ENCODE results near the gene RASGEF1C.

RASGEF1C gene

GRCh38 chr5:180212363-180213255 lies 3.6 kb upstream of the RASGEF1C start:
- TF ChIP-seq REST (IDR thresholded peaks at IDR 0.05; ENCODE audit: insufficient read depth in 1 of 2, low read depth in 2 of 2, low read length in 2 of 2) (no peak), FOXP2 (optimal IDR thresholded peaks at IDR 0.05; ENCODE audit: borderline replicate concordance, extremely low read depth, extremely low read length, insufficient read depth) (no peak), TAF1 (IDR thresholded peaks at IDR 0.05; ENCODE audit: borderline replicate concordance, insufficient read depth, low read length) (no peak), SIN3A (IDR thresholded peaks at IDR 0.05; ENCODE audit: borderline replicate concordance, insufficient read depth, low read length) (no peak), POLR2AphosphoS5 (IDR thresholded peaks at IDR 0.05; ENCODE audit: low read depth, low read length) (no peak)

GRCh38 chr5:180211761-180212035 lies 2.7 kb upstream of the RASGEF1C start:
- no peak for TF ChIP-seq SIN3A (IDR thresholded peaks at IDR 0.05; ENCODE audit: borderline replicate concordance, insufficient read depth, low read length)

GRCh38 chr5:180210961-180211760 lies 2.1 kb upstream of the RASGEF1C start:
- TF ChIP-seq FOXP2 (optimal IDR thresholded peaks at IDR 0.05; ENCODE audit: borderline replicate concordance, extremely low read depth, extremely low read length, insufficient read depth) (no peak), TAF1 (IDR thresholded peaks at IDR 0.05; ENCODE audit: borderline replicate concordance, insufficient read depth, low read length) (no peak), SIN3A (IDR thresholded peaks at IDR 0.05; ENCODE audit: borderline replicate concordance, insufficient read depth, low read length) (no peak), REST (IDR thresholded peaks at IDR 0.05; ENCODE audit: insufficient read depth in 1 of 2, low read depth in 2 of 2, low read length in 2 of 2) (no peak), POLR2AphosphoS5 (IDR thresholded peaks at IDR 0.05; ENCODE audit: low read depth, low read length) (no peak)

GRCh38 chr5:180208435-180209081 lies 453 bp downstream of the RASGEF1C start:
- TF ChIP-seq REST (IDR thresholded peaks at IDR 0.05; ENCODE audit: insufficient read depth in 1 of 2, low read depth in 2 of 2, low read length in 2 of 2), result no peak

- TF ChIP-seq FOXP2 (optimal IDR thresholded peaks at IDR 0.05; ENCODE audit: borderline replicate concordance, extremely low read depth, extremely low read length, insufficient read depth) (no peak), POLR2AphosphoS5 (IDR thresholded peaks at IDR 0.05; ENCODE audit: low read depth, low read length) (no peak), SIN3A (IDR thresholded peaks at IDR 0.05; ENCODE audit: borderline replicate concordance, insufficient read depth, low read length) (no peak), TAF1 (IDR thresholded peaks at IDR 0.05; ENCODE audit: borderline replicate concordance, insufficient read depth, low read length) (no peak), REST (IDR thresholded peaks at IDR 0.05; ENCODE audit: insufficient read depth in 1 of 2, low read depth in 2 of 2, low read length in 2 of 2) (no peak)
Measured at GRCh38 chr5:180208038-180208434, 975 bp downstream of the RASGEF1C start.

All from PFSK-1 (cell line).